Ishikawa (cell line): ENCODE data around the gene PCYT1A.

ENCODE experiments used
- CEBPB ChIP-seq: IDR thresholded peaks from 2 replicates; pipeline ENCODE4 v1.6.1; 2012
- CREB1 ChIP-seq: IDR thresholded peaks from 2 replicates; pipeline ENCODE4 v1.6.1; 2012; ENCODE audit warnings: low read depth
- EGR1 ChIP-seq: IDR thresholded peaks from 2 replicates; pipeline ENCODE4 v1.6.1; 2012
- EP300 ChIP-seq: IDR thresholded peaks from 2 replicates; pipeline ENCODE4 v1.6.1; 2012; ENCODE audit warnings: borderline replicate concordance
- FOXM1 ChIP-seq: IDR thresholded peaks from 2 replicates; pipeline ENCODE4 v1.6.1; 2012; ENCODE audit warnings: low read depth, borderline replicate concordance
- NFIC ChIP-seq: IDR thresholded peaks from 2 replicates; pipeline ENCODE4 v1.6.1; 2012
- RAD21 ChIP-seq: IDR thresholded peaks from 2 replicates; pipeline ENCODE4 v1.6.1; 2012; ENCODE audit warnings: low read depth
- TAF1 ChIP-seq: IDR thresholded peaks from 2 replicates; pipeline ENCODE4 v1.6.1; 2012; ENCODE audit warnings: low read depth, mild to moderate bottlenecking
- TCF12 ChIP-seq: IDR thresholded peaks from 2 replicates; pipeline ENCODE4 v1.6.1; 2012; ENCODE audit warnings: low read depth
- TEAD4 ChIP-seq: IDR thresholded peaks from 2 replicates; pipeline ENCODE4 v1.6.1; 2012
- YY1 ChIP-seq: IDR thresholded peaks from 2 replicates; pipeline ENCODE4 v1.6.1; 2012; ENCODE audit warnings: low read depth
- ZBTB7A ChIP-seq: IDR thresholded peaks from 2 replicates; pipeline ENCODE4 v1.6.1; 2012; ENCODE audit warnings: low read depth
- TF ChIP-seq, protein P1 (sequence below): IDR thresholded peaks from 2 replicates; pipeline ENCODE4 v1.6.1; 2012; ENCODE audit warnings: low read depth, mild to moderate bottlenecking
- TF ChIP-seq, protein P2 (sequence below): IDR thresholded peaks from 2 replicates; pipeline ENCODE4 v1.6.1; 2012
- TF ChIP-seq, protein P3 (sequence below): IDR thresholded peaks from 2 replicates; pipeline ENCODE4 v1.6.1; 2012

PCYT1A gene

DNA sequence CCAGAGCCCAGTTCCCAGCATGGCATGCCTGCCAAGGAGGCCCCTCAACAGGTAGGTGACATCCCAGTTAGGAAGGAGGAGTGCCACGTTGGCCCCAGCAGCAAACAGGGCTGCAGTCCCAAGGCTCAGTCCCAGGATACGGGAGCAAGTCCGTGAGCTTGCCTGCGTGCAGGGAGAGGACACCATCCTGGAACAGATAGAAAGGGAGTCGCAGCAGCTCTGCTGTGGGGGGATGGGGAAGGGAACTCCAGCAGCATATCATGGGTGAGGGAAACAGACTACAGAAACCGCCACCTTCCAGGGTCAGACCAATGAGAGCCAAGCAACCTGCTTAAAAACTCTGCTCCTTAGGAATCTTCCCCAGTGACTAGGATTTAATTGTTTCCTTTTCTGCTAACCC is 39.9 kb upstream of the PCYT1A start:
- TF ChIP-seq, protein P1, sequence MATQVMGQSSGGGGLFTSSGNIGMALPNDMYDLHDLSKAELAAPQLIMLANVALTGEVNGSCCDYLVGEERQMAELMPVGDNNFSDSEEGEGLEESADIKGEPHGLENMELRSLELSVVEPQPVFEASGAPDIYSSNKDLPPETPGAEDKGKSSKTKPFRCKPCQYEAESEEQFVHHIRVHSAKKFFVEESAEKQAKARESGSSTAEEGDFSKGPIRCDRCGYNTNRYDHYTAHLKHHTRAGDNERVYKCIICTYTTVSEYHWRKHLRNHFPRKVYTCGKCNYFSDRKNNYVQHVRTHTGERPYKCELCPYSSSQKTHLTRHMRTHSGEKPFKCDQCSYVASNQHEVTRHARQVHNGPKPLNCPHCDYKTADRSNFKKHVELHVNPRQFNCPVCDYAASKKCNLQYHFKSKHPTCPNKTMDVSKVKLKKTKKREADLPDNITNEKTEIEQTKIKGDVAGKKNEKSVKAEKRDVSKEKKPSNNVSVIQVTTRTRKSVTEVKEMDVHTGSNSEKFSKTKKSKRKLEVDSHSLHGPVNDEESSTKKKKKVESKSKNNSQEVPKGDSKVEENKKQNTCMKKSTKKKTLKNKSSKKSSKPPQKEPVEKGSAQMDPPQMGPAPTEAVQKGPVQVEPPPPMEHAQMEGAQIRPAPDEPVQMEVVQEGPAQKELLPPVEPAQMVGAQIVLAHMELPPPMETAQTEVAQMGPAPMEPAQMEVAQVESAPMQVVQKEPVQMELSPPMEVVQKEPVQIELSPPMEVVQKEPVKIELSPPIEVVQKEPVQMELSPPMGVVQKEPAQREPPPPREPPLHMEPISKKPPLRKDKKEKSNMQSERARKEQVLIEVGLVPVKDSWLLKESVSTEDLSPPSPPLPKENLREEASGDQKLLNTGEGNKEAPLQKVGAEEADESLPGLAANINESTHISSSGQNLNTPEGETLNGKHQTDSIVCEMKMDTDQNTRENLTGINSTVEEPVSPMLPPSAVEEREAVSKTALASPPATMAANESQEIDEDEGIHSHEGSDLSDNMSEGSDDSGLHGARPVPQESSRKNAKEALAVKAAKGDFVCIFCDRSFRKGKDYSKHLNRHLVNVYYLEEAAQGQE = no peak
- no peak for TF ChIP-seq TEAD4
- TF ChIP-seq ZBTB7A = no peak
- no peak for TF ChIP-seq EP300
- TF ChIP-seq, protein P2, sequence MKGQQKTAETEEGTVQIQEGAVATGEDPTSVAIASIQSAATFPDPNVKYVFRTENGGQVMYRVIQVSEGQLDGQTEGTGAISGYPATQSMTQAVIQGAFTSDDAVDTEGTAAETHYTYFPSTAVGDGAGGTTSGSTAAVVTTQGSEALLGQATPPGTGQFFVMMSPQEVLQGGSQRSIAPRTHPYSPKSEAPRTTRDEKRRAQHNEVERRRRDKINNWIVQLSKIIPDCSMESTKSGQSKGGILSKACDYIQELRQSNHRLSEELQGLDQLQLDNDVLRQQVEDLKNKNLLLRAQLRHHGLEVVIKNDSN = no peak
- no peak for TF ChIP-seq TAF1
- TF ChIP-seq CREB1 = no peak
- no peak for TF ChIP-seq TCF12
- no peak for TF ChIP-seq EGR1
- no peak for TF ChIP-seq NFIC
- TF ChIP-seq YY1 = no peak
- TF ChIP-seq FOXM1 = no peak
- no peak for TF ChIP-seq CEBPB

DNA sequence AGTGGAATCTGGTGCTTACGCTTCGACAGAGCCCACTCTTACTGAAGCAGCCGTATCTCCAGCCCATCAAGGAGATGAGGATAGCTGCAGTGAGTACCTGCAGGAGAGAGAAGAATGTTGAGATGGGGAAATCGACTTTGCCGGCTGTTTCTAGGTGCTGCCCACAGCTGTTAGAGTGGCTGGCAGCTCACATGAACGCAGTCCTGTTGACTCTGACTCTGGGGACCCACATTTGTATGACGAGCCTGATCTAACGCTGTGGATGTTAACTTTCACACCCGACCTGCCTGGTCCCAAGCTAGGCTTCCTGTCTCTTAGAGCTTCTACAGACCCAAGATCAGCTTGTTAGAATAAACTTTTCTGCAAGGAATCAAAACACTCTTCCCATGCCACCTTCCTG is 39.4 kb upstream of the PCYT1A start:
- no peak for TF ChIP-seq FOXM1
- TF ChIP-seq, protein P3, sequence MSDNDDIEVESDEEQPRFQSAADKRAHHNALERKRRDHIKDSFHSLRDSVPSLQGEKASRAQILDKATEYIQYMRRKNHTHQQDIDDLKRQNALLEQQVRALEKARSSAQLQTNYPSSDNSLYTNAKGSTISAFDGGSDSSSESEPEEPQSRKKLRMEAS = no peak
- TF ChIP-seq, protein P2 = no peak
- no peak for TF ChIP-seq EP300
- TF ChIP-seq NFIC = no peak
- no peak for TF ChIP-seq TEAD4
- no peak for TF ChIP-seq EGR1
- TF ChIP-seq TAF1 = no peak
- TF ChIP-seq YY1 = no peak

DNA sequence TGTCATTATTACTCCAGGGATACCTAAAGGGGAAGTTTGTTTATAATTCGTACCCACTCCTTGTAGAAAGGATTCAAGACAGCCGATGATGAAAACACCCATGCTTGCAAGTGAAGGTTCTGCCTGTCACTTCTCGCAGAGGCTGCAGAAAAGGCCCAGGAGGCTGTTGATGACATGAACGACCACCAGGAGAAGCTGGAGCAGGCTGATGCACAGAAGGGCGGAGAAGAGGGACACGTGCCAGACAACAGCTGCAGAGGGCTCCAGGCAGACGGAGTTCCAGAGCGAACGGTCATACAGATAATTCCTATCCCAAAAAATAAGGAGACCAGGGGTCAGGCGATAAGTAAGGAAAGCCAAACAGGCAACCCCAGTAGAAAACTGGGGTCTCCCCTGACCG is 36.2 kb upstream of the PCYT1A start:
- TF ChIP-seq, protein P3 = no peak
- TF ChIP-seq YY1 (no peak), TCF12 (no peak), NFIC (no peak), TAF1 (no peak), EP300 (no peak), RAD21 (no peak), EGR1 (no peak), CREB1 (no peak), CEBPB (no peak), FOXM1 (no peak), TEAD4 (no peak), ZBTB7A (no peak)
- TF ChIP-seq, protein P2 = no peak
- TF ChIP-seq, protein P1 = no peak

DNA sequence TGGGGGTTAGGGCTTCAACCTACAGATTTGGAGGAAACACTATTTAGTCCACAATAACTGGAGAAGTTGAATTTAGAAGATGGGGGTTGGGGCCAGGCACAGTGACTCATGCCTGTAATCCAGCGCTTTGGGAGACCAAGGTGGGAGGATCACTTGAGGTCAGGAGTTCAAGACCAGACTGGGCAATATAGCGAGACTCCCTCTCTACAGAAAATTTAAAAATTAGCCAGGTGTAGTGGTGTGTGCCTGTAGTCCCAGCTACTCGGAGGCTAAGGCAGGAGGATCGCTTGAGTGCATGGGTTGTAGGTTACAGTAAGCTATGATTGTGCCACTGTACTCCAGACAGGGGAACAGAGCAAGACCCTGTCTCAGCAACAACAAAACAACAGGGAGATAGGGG is 35.5 kb upstream of the PCYT1A start:
- no peak for TF ChIP-seq ZBTB7A
- TF ChIP-seq EGR1 = no peak
- TF ChIP-seq, protein P2 = no peak
- TF ChIP-seq YY1 = no peak

DNA sequence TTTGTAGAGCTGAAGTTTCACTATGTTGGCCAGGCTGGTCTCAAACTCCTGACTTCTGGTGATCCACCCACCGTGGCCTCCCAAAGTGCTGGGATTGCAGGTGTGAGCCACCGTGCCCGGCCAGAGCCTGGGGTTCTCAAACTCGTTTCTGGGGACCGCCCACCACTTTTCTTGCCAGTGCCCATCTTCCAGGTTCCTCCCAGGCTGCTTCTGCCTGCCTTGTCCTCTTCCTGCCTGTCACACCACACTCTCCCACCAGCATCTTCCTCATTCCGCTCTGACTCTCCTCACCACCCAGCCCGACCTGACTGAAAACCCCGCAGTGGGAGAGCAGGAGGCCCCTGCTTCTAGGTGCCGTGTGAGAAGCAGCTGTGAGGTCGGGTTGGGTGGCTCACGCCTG is 33.6 kb upstream of the PCYT1A start:
- TF ChIP-seq TCF12 (no peak), NFIC (no peak), TAF1 (no peak), YY1 (no peak), RAD21 (no peak), EP300 (no peak), FOXM1 (no peak)
- TF ChIP-seq, protein P3 = no peak
- TF ChIP-seq, protein P1 = no peak
- TF ChIP-seq, protein P2 = no peak
